22Rv1 (cell line): Measurements from ENCODE around the gene FCSK.

ENCODE experiments used
- H3K27ac ChIP-seq: fragments of 450-650 bp; 2 replicates; pipeline ENCODE4 v1.5.1; 2017
- ZFX ChIP-seq: fragments of 450-650 bp; IDR thresholded peaks from 2 replicates; pipeline ENCODE4 v1.6.1; 2017; ENCODE audit warnings: antibody characterized with exemption, borderline replicate concordance
- TF ChIP-seq, protein P1 (sequence below): fragments of 450-650 bp; IDR thresholded peaks from 2 replicates; pipeline ENCODE4 v1.5.1; 2017; ENCODE audit warnings: mild to moderate bottlenecking

FCSK gene

DNA sequence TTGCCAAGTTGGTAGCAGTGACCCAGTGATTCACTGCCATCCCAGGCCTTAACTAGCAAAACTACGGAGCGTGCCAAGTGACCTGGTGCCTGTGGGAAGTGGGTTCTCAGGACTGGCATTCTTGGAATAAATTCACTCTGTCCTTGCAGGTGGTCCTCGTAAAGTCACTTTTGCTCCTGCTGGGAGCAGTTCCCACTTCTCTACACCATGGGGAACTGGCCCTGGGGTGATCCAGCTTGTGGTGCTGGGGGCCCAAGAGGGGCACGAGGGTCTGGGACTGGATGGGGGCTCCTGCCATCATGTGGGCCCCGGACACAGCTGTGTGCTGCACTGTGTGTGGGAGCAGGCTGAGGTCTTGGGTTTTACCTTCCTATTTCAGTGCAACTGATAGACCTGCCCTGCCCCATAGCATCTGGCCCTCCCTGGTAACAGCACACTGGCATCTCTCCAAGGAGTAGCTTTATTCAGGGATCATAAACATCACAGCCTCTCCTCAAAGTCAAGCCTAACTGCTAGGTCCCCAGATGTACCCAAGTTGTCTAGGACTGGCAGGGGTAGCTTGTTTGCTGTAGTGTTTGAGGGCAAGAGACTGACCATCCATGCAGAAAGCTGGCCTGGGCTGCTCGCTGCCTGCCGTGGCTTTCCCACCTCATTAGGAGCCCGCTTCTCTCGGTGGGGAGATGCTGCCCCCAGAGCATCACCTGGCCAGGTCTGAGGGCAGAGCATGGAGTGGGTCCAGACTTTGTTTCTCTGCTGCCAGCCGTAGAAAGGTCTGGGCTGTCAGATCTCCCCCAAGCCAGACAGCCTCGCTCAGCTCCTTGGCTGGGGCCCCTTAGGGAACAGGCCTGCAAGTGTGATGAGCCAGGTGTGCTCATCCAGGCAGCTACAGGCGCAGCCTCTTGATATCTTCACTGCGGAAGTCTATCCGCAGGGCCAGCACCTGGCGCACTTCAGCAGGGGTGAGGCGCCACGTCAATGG is 26.0 kb downstream of the FCSK start:
- TF ChIP-seq, protein P1, sequence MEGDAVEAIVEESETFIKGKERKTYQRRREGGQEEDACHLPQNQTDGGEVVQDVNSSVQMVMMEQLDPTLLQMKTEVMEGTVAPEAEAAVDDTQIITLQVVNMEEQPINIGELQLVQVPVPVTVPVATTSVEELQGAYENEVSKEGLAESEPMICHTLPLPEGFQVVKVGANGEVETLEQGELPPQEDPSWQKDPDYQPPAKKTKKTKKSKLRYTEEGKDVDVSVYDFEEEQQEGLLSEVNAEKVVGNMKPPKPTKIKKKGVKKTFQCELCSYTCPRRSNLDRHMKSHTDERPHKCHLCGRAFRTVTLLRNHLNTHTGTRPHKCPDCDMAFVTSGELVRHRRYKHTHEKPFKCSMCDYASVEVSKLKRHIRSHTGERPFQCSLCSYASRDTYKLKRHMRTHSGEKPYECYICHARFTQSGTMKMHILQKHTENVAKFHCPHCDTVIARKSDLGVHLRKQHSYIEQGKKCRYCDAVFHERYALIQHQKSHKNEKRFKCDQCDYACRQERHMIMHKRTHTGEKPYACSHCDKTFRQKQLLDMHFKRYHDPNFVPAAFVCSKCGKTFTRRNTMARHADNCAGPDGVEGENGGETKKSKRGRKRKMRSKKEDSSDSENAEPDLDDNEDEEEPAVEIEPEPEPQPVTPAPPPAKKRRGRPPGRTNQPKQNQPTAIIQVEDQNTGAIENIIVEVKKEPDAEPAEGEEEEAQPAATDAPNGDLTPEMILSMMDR: no peak
- TF ChIP-seq ZFX: no peak
- H3K27ac ChIP-seq: no peak overlapping the region

DNA sequence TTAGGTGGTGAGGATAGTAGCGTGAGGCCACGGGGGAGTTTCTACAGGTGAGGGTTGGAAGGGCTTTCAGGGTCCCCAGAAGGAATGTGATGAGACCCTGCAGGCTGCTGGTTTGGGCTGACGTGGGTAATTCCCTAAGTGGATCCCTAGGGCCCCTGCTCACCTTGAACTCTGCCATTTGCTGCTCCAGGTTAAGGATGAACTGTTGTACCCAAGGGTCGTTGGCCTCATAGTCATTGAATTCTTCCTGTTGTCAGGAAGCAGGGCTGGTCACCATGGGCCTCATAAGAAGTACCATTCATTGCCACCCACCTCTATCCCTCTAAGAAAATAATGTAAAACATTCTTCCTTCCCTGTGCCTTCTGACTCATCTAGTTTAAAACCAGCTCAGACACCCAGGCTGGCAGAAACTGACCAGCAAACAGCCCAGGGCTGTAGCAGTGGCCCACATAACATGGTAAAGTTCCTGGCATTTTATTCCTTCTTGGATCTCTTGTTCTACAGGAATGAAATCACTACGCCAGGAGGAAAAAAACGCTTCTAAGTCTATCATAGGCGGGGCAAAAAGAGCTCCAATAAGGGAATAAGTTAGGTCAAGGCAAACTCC is 27.6 kb downstream of the FCSK start:
- TF ChIP-seq, protein P1: no peak
- TF ChIP-seq ZFX: no peak
- H3K27ac ChIP-seq: no peak overlapping the region

DNA sequence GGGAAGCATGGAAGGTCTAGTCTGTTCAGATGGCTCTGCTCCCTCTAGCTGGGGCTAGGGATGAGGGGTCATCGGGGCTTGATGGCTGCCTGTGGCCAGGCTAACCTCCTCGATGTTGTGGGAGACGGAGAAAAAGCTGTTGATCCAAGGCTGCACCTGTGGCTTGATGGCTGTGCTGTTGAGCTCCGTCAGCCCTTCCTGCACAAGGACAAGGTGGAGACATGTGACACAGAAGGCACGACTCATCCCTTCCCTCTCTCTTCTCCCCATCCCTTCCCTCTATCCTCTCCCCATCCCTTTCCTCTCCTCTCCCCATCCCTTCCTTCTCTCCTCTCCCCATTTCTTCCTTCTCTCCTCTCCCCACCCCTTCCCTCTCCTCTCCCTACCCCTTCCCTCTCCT is 28.2 kb downstream of the FCSK start:
- no peak for TF ChIP-seq ZFX
- TF ChIP-seq, protein P1: no peak
- no peak overlapping the region for H3K27ac ChIP-seq

DNA sequence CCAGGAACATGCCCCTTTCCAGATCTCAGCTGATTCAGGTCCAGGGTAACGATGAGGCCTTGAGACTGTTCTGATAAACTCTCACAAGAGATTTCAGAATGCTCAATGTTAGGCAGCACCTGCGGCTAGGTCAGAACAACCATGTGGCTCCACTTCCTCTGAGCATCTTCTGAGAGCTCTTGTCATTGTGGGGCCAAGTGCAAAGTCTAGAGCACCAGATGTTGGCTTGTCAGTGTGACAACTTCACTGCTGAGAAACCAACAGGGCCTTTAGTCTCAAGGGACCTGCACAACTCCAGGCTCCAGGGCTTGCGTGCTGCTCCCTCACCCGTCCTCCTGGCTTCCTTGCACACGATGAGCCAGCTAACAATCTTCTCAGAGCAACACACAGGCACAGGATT is 29.0 kb downstream of the FCSK start:
- H3K27ac ChIP-seq: no peak overlapping the region
- TF ChIP-seq, protein P1: no peak
- no peak for TF ChIP-seq ZFX

DNA sequence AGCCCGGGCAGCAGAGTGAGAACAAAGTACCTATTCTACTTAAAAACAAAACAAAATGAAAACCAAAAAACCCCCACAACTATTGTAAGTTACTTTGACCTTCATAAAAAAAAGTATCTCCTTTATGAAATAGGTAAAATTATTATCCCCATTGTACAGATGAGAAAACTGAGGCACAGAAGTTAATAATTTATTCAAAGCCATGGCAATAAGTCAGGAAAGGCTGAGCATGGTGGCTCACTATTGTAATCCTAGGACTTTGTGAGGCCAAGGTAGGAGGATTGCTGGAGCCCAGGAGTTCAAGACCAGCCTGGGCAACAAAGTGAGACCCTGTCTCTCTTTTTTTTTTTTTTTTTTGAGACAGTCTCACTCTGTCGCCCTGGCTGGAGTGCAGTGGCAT is 30.5 kb downstream of the FCSK start:
- H3K27ac ChIP-seq: no peak overlapping the region
- no peak for TF ChIP-seq ZFX
- TF ChIP-seq, protein P1: no peak

DNA sequence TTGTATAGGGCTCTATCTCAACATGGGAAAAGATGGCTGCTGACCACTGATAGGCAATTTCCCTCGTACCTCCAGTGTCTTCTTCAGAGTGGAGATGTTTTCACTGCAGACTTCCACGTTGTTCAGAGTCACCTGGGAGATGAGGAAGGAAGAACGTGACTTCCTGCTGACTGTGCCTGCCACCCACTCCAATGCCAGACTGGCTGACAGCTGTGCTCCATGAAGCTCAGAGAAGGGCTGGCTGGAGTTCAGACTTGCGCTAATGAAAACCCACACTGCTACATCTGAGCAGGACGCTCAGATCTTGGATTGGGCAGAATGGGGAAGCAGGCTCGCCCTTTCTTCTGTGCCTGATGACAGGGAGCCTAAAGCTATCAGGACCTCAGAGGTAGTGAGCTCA is 35.9 kb downstream of the FCSK start:
- TF ChIP-seq, protein P1: no peak
- TF ChIP-seq ZFX: no peak
- H3K27ac ChIP-seq: no peak overlapping the region

DNA sequence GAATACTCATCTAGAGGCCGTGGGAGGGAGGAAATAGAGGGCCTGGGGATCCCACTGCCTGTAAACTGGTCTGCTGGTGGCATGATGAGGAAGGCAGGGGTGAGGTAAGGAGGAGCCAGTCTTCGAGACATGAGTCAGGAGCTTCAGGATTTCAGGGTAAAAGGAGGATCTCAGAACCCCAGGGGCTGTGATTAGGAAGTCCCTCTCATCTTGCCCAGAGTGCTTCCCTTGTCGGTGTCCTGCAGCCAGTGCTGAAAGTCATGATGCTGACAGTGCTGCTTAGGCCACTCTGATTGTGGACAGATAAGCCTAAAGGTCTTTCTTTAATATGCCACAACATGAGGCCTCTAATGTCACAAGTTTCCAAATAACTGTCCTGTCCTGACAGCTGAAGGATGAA is 39.4 kb downstream of the FCSK start:
- TF ChIP-seq, protein P1: no peak
- no peak for TF ChIP-seq ZFX
- H3K27ac ChIP-seq: no peak overlapping the region
